KMS-11 (cell line): ENCODE results near the gene CTNNA3.

Source experiments
- H2AFZ ChIP-seq: fragments of 200-600 bp; sonication (generic); 2 replicates; pipeline ENCODE4 v1.6.1; 2016; ENCODE audit warnings: antibody characterized with exemption, mixed run types, low read depth
- H3K27ac ChIP-seq: fragments of 200-600 bp; sonication (generic); 2 replicates; pipeline ENCODE4 v1.6.1; 2016; ENCODE audit warnings: mild to moderate bottlenecking, mixed run types
- H3K27me3 ChIP-seq: fragments of 200-600 bp; sonication (generic); 2 replicates; pipeline ENCODE4 v1.6.1; 2017; ENCODE audit warnings: mild to moderate bottlenecking, low read depth, mixed run types, moderate library complexity; ENCODE audit not compliant: insufficient read depth
- H3K36me3 ChIP-seq: fragments of 200-600 bp; sonication (generic); 2 replicates; pipeline ENCODE4 v1.6.1; 2017; ENCODE audit warnings: mild to moderate bottlenecking, mixed run types; ENCODE audit not compliant: insufficient read depth
- H3K4me1 ChIP-seq: fragments of 200-600 bp; sonication (generic); 2 replicates; pipeline ENCODE4 v1.6.1; 2016; ENCODE audit warnings: mild to moderate bottlenecking, low read depth, mixed run types; ENCODE audit not compliant: poor library complexity, severe bottlenecking
- H3K4me2 ChIP-seq: fragments of 200-600 bp; sonication (generic); 2 replicates; pipeline ENCODE4 v1.7.0; 2016; ENCODE audit warnings: mild to moderate bottlenecking, mixed run types
- H3K4me3 ChIP-seq: fragments of 200-600 bp; sonication (generic); IDR thresholded peaks from 2 replicates; pipeline ENCODE4 v1.6.1; 2017; ENCODE audit warnings: low read depth, low read length, mixed read lengths; ENCODE audit not compliant: insufficient read depth
- H3K79me2 ChIP-seq: fragments of 200-600 bp; sonication (generic); 2 replicates; pipeline ENCODE4 v1.6.1; 2016; ENCODE audit warnings: low read depth, mixed run types; ENCODE audit not compliant: insufficient read depth
- H3K9ac ChIP-seq: fragments of 200-600 bp; sonication (generic); 2 replicates; pipeline ENCODE4 v1.6.1; 2016; ENCODE audit warnings: mild to moderate bottlenecking, mixed run types
- H4K20me1 ChIP-seq: fragments of 200-600 bp; sonication (generic); 2 replicates; pipeline ENCODE4 v1.6.1; 2016; ENCODE audit warnings: mild to moderate bottlenecking, mixed run types; ENCODE audit not compliant: insufficient read depth
- TF ChIP-seq, protein P1 (sequence below): fragments of 200-600 bp; sonication (generic); conservative IDR thresholded peaks from 2 replicates; pipeline ENCODE4 v1.6.1; 2017; ENCODE audit warnings: low read depth, mild to moderate bottlenecking, antibody characterized with exemption, low read length, moderate library complexity, mixed read lengths

CTNNA3 gene

DNA sequence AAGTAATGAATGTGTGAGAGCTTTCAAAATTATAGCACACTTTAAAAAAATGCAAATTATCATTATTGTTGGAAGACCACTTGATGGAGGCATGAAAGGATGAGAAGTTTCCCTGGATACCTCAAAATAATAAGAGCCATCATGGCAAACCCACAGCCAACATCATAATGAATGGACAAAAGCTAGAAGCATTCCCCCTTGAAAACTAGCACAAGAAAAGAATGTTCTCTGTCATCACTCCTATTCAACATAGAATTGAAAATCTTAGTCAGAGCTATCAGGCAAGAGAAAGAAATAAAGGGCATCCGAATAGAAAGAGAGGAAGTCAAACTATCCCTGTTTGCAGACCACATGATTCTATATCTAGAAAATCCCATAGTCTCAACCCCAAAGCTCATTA lies 1657.4 kb downstream of the CTNNA3 start:
- no peak overlapping the region for H3K27ac ChIP-seq
- H2AFZ ChIP-seq, result no peak overlapping the region; the same call in 1 of the 2 replicates
- H4K20me1 ChIP-seq, result no peaks in the 10 kb centered on the region
- H3K36me3 ChIP-seq, result no peaks in the 10 kb centered on the region
- no peaks in the 10 kb centered on the region for H3K4me1 ChIP-seq
- TF ChIP-seq, protein P1, sequence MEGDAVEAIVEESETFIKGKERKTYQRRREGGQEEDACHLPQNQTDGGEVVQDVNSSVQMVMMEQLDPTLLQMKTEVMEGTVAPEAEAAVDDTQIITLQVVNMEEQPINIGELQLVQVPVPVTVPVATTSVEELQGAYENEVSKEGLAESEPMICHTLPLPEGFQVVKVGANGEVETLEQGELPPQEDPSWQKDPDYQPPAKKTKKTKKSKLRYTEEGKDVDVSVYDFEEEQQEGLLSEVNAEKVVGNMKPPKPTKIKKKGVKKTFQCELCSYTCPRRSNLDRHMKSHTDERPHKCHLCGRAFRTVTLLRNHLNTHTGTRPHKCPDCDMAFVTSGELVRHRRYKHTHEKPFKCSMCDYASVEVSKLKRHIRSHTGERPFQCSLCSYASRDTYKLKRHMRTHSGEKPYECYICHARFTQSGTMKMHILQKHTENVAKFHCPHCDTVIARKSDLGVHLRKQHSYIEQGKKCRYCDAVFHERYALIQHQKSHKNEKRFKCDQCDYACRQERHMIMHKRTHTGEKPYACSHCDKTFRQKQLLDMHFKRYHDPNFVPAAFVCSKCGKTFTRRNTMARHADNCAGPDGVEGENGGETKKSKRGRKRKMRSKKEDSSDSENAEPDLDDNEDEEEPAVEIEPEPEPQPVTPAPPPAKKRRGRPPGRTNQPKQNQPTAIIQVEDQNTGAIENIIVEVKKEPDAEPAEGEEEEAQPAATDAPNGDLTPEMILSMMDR, result no peak
- no peak overlapping the region for H3K4me3 ChIP-seq
- no peak overlapping the region for H3K9ac ChIP-seq
- no peak overlapping the region for H3K4me2 ChIP-seq
- no peaks in the 10 kb centered on the region for H3K79me2 ChIP-seq
- no peaks in the 10 kb centered on the region for H3K27me3 ChIP-seq

DNA sequence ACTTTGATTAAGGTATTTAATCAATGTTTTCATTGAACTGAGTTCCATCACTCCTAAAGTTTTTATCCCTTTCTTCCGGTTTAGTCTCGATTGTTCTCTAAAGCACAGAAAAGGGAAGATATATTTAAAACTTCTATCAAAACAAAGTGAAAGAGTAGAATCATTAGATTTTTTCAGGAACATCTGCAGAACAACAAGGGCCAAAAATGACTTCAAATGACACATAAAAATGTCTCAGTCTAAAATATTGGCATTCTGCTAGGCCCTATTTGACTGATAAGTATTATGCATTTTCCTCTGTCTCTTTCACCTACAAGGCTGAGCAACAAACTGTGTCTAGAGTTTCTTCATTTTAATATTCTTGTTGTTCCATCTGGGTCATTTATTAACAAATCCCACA lies 1669.7 kb downstream of the CTNNA3 start:
- no peak overlapping the region for H3K4me2 ChIP-seq
- H3K9ac ChIP-seq, result no peak overlapping the region
- TF ChIP-seq, protein P1, result no peak
- no peak overlapping the region for H3K4me3 ChIP-seq
- no peaks in the 10 kb centered on the region for H3K36me3 ChIP-seq
- no peaks in the 10 kb centered on the region for H4K20me1 ChIP-seq
- H3K4me1 ChIP-seq, result no peaks in the 10 kb centered on the region
- no peaks in the 10 kb centered on the region for H3K27me3 ChIP-seq
- no peaks in the 10 kb centered on the region for H3K79me2 ChIP-seq
- no peak overlapping the region for H2AFZ ChIP-seq
- H3K27ac ChIP-seq, result no peak overlapping the region

DNA sequence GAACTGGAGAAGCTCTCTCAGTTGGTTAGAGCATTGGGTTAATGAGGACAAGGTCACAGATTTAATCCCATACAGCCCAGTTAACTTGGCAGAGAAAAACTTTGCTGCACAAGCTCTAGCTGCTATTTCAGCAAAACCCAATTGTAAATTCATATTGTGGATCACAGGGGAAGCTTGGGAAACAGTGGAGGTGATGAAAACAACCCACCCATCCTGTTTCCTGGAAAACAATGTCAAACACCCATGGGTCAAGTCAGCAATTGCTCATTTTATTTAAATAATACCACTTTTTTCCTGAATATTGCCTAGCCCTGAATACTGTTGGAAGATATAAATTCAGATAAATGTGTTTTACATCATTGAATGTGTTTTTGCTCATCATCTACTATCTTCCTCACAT lies 1670.8 kb downstream of the CTNNA3 start:
- H4K20me1 ChIP-seq, result no peaks in the 10 kb centered on the region
- H3K4me3 ChIP-seq, result no peak overlapping the region
- H3K4me2 ChIP-seq, result no peak overlapping the region
- H2AFZ ChIP-seq, result no peak overlapping the region
- TF ChIP-seq, protein P1, result no peak
- no peaks in the 10 kb centered on the region for H3K4me1 ChIP-seq
- H3K79me2 ChIP-seq, result no peaks in the 10 kb centered on the region
- no peak overlapping the region for H3K9ac ChIP-seq
- H3K27me3 ChIP-seq, result no peaks in the 10 kb centered on the region
- no peaks in the 10 kb centered on the region for H3K36me3 ChIP-seq
- no peak overlapping the region for H3K27ac ChIP-seq

DNA sequence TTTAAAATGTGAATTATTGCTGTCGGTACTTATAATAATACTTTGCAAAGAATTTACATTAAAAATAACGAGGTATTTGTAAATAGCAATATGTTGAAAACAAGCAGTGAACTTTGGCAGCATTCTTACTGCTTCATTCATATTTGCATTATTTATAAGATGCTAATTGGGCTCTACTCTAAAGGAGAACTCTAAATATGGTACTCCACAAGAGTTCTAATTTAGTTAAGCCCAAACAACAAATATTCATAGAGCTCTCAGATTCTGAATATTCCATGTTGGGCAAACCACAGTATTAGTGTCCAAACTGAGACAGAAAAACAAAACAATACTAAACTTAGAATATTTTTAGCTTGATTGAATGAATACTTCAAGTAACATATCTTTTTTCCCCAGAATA lies 1674.6 kb downstream of the CTNNA3 start:
- Histone ChIP-seq H3K27me3 (no peaks in the 10 kb centered on the region), H3K36me3 (no peaks in the 10 kb centered on the region), H4K20me1 (no peaks in the 10 kb centered on the region), H3K4me3 (no peak overlapping the region), H2AFZ (no peak overlapping the region), H3K27ac (no peak overlapping the region), H3K4me1 (no peaks in the 10 kb centered on the region), H3K9ac (no peak overlapping the region), H3K79me2 (no peaks in the 10 kb centered on the region), H3K4me2 (no peak overlapping the region)
- TF ChIP-seq, protein P1, result no peak

DNA sequence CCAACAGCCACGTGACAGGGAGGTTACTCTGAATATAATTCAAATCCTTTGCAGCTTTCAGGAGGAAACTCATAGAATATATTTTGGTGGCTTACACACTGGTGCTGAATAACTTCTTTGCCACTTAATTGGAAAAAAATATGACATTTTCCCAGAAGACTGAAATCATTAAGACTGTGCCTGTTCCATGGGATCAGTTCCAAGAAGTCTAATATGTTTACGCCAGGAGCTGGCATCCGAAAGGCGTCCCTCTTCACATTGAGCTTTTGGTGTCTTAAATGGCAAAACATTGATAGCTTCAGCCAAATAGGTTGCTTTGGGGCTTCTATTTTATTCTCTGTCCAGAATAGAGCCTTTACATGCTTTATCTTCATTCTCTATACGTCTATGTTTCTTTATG lies 1687.8 kb downstream of the CTNNA3 start:
- H3K27ac ChIP-seq, result no peak overlapping the region
- no peaks in the 10 kb centered on the region for H4K20me1 ChIP-seq
- no peaks in the 10 kb centered on the region for H3K79me2 ChIP-seq
- no peak overlapping the region for H2AFZ ChIP-seq
- H3K27me3 ChIP-seq, result no peaks in the 10 kb centered on the region
- no peak overlapping the region for H3K4me2 ChIP-seq
- TF ChIP-seq, protein P1, result no peak
- H3K9ac ChIP-seq, result no peak overlapping the region
- no peak overlapping the region for H3K4me3 ChIP-seq
- no peaks in the 10 kb centered on the region for H3K4me1 ChIP-seq
- H3K36me3 ChIP-seq, result no peaks in the 10 kb centered on the region
